Measurements from ENCODE around the gene PIK3CB. TPM values are rescaled to one million over a fixed set of nuclear protein-coding genes. Genes with fewer than 3 reads are reported as not detected.

Gene PIK3CB
- polyA plus RNA-seq, 1 donor from 2014 or later = 11.5 TPM

GRCh38 chr3:138705675-138706074 lies 129.1 kb downstream of the PIK3CB start:
- Histone ChIP-seq H3K36me3 (ENCODE audit: insufficient read depth, low read length) (no peaks in the 10 kb centered on the region), H4K20me1 (ENCODE audit: insufficient read depth) (no peaks in the 10 kb centered on the region), H2AFZ (ENCODE audit: low read depth, low read length) (no peak overlapping the region), H3K4me2 (ENCODE audit: low read length) (no peak overlapping the region), H3F3A (ENCODE audit: insufficient read depth, low read length, poor library complexity, severe bottlenecking) (no peaks in the 10 kb centered on the region), H3K27me3 (ENCODE audit: insufficient read depth, low read depth, low read length) (no peaks in the 10 kb centered on the region), H3K79me2 (replicated peaks; ENCODE audit: insufficient read depth, low read length) (no peaks in the 10 kb centered on the region), H3K4me3 (ENCODE audit: low read length) (no peak overlapping the region), H3K9me2 (ENCODE audit: insufficient read depth, low read length) (no peaks in the 10 kb centered on the region), H3K9me3 (ENCODE audit: low read length) (no peaks in the 10 kb centered on the region), H3K9ac (ENCODE audit: low read length) (no peak overlapping the region), H3K27ac (ENCODE audit: low read length) (no peak overlapping the region)
- no peak for TF ChIP-seq TAF1 (IDR thresholded peaks at IDR 0.05; ENCODE audit: low read depth)
- no peak for TF ChIP-seq EP300 (conservative IDR thresholded peaks at IDR 0.05; ENCODE audit: poor library complexity, severe bottlenecking)
- no peak for TF ChIP-seq MXI1 (conservative IDR thresholded peaks at IDR 0.05; ENCODE audit: poor library complexity, severe bottlenecking)
- TF ChIP-seq RAD21 (conservative IDR thresholded peaks at IDR 0.05) = no peak
- no peak for TF ChIP-seq EZH2 (IDR thresholded peaks at IDR 0.05; ENCODE audit: borderline replicate concordance, insufficient read depth, low read length, poor library complexity, severe bottlenecking)
- no peak for TF ChIP-seq REST (IDR thresholded peaks at IDR 0.05; ENCODE audit: borderline replicate concordance)
- no peak for TF ChIP-seq SMC3 (conservative IDR thresholded peaks at IDR 0.05; ENCODE audit: poor library complexity)
- TF ChIP-seq POLR2AphosphoS5 (IDR thresholded peaks at IDR 0.05) = no peak
- no peak for TF ChIP-seq CTCF (IDR thresholded peaks at IDR 0.05; ENCODE audit: poor library complexity, severe bottlenecking)

GRCh38 chr3:138696666-138697370 lies 137.9 kb downstream of the PIK3CB start:
- no peaks in the 10 kb centered on the region for H4K20me1 ChIP-seq (ENCODE audit: insufficient read depth)
- no peak overlapping the region for H2AFZ ChIP-seq (ENCODE audit: low read depth, low read length)
- H3K4me3 ChIP-seq (ENCODE audit: low read length) = no peak overlapping the region
- no peaks in the 10 kb centered on the region for H3K36me3 ChIP-seq (ENCODE audit: insufficient read depth, low read length)
- no peaks in the 10 kb centered on the region for H3F3A ChIP-seq (ENCODE audit: insufficient read depth, low read length, poor library complexity, severe bottlenecking)
- TF ChIP-seq EP300 (conservative IDR thresholded peaks at IDR 0.05; ENCODE audit: poor library complexity, severe bottlenecking) (no peak), REST (IDR thresholded peaks at IDR 0.05; ENCODE audit: borderline replicate concordance) (no peak), RAD21 (conservative IDR thresholded peaks at IDR 0.05) (no peak), TAF1 (IDR thresholded peaks at IDR 0.05; ENCODE audit: low read depth) (no peak), SMC3 (conservative IDR thresholded peaks at IDR 0.05; ENCODE audit: poor library complexity) (no peak)
- no peaks in the 10 kb centered on the region for H3K27me3 ChIP-seq (ENCODE audit: insufficient read depth, low read depth, low read length)
- no peaks in the 10 kb centered on the region for H3K79me2 ChIP-seq (replicated peaks; ENCODE audit: insufficient read depth, low read length)
- H3K27ac ChIP-seq (ENCODE audit: low read length) = no peak overlapping the region
- H3K9me2 ChIP-seq (ENCODE audit: insufficient read depth, low read length) = no peaks in the 10 kb centered on the region
- H3K9me3 ChIP-seq (ENCODE audit: low read length) = no peaks in the 10 kb centered on the region
- H3K4me2 ChIP-seq (ENCODE audit: low read length) = no peak overlapping the region
- no peak overlapping the region for H3K9ac ChIP-seq (ENCODE audit: low read length)
